GM18526 (cell line): ENCODE measurements around the gene RECK.

Experiments
- POLR2A ChIP-seq: IDR thresholded peaks from 3 replicates; pipeline ENCODE4 v1.6.1; 2011; ENCODE audit not compliant: insufficient read length; ENCODE audit errors: extremely low read depth

The RECK gene

GRCh38 chr9:36023260-36024048 is 13.3 kb upstream of the RECK start:
- TF ChIP-seq POLR2A: no peak

- TF ChIP-seq POLR2A: no peak
These were observed 11.0 kb upstream of the RECK start for GRCh38 chr9:36025746-36026145.

GRCh38 chr9:36029202-36029601 is 7.5 kb upstream of the RECK start:
- no peak for TF ChIP-seq POLR2A

GRCh38 chr9:36029765-36030528 is 6.8 kb upstream of the RECK start:
- no peak for TF ChIP-seq POLR2A

- TF ChIP-seq POLR2A: no peak
These were observed 5.8 kb upstream of the RECK start for GRCh38 chr9:36030871-36031270.

- no peak for TF ChIP-seq POLR2A
These were observed 4.7 kb upstream of the RECK start for GRCh38 chr9:36031774-36032555.

- no peak for TF ChIP-seq POLR2A
These were observed 2.9 kb upstream of the RECK start for GRCh38 chr9:36033788-36034187.

GRCh38 chr9:36034234-36034633 is 2.5 kb upstream of the RECK start:
- TF ChIP-seq POLR2A: no peak

- no peak for TF ChIP-seq POLR2A
These were observed 1.7 kb upstream of the RECK start for GRCh38 chr9:36035006-36035405.

- no peak for TF ChIP-seq POLR2A
These were observed 397 bp upstream of the RECK start for GRCh38 chr9:36036253-36036779.

- TF ChIP-seq POLR2A: no peak
These were observed 923 bp downstream of the RECK start for GRCh38 chr9:36037549-36038122.

GRCh38 chr9:36039121-36039520 is 2.4 kb downstream of the RECK start:
- no peak for TF ChIP-seq POLR2A

- TF ChIP-seq POLR2A: no peak
These were observed 3.0 kb downstream of the RECK start for GRCh38 chr9:36039696-36040095.

- no peak for TF ChIP-seq POLR2A
These were observed 3.7 kb downstream of the RECK start for GRCh38 chr9:36040271-36040925.

- TF ChIP-seq POLR2A: no peak
These were observed 4.8 kb downstream of the RECK start for GRCh38 chr9:36041506-36041905.
